Measurements from ENCODE around the gene MAPK14. TPM values are rescaled to one million over a fixed set of nuclear protein-coding genes. Genes with fewer than 3 reads are reported as not detected.

The MAPK14 gene
- total and polyA plus RNA-seq, 2 of the 4 experiments (the other 2 are of a cell fraction): 28.4 to 74.4 TPM

DNA sequence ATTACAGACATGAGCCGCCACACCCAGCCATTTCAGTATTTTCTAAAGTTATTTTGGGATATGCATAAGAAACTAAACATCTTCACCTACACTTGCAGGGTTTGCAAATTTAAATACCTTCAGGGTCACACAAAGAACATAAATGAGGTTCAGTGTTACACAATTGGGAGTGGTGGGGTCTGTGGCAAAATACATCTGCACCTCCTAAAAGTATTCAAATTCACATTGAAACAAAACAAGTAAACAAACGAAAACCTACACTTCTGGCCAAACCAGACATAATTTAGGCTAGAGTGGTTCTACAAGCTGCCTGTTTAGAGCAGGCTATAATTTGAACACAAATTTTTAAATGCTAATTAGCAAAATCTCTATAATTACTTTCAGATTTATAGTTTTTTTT lies 34.6 kb downstream of the MAPK14 start:
- Histone ChIP-seq H3K27ac (ENCODE audit: insufficient read depth, low read length) (no peak overlapping the region), H4K20me1 (ENCODE audit: insufficient read depth, low read length) (peaks cover 46% of the 10 kb centered on the region), H4K91ac (ENCODE audit: insufficient read depth, low read depth, low read length) (no peak overlapping the region), H2AFZ (replicated peaks; ENCODE audit: low read length, poor library complexity) (no peak overlapping the region), H3K4me1 (ENCODE audit: control insufficient read depth, insufficient read depth, low read length) (peaks cover 9% of the 10 kb centered on the region), H4K8ac (ENCODE audit: low read depth in 2 of 2, low read length in 2 of 2) (no peak overlapping the region), H3K56ac (ENCODE audit: extremely low read depth, insufficient read depth, low read length) (no peak overlapping the region), H3K27me3 (ENCODE audit: control insufficient read depth, insufficient read depth, low read length) (no peaks in the 10 kb centered on the region), H3K36me3 (ENCODE audit: control insufficient read depth, insufficient read depth, low read length) (peaks cover 8% of the 10 kb centered on the region), H2BK5ac (ENCODE audit: low read depth, low read length, poor library complexity, severe bottlenecking) (no peak overlapping the region), H2BK120ac (ENCODE audit: low read depth, low read length) (no peak overlapping the region), H3K79me1 (ENCODE audit: low read depth in 1 of 2, low read length in 2 of 2) (peaks cover 35 to 78% of the 10 kb centered on the region in 2 experiments), H3K4ac (ENCODE audit: low read depth, low read length) (no peak overlapping the region), H3K4me2 (ENCODE audit: low read depth, low read length) (no peak overlapping the region), H3K18ac (ENCODE audit: low read depth, low read length) (no peak overlapping the region), H2AK9ac (replicated peaks; ENCODE audit: low read depth, low read length, poor library complexity) (no peak overlapping the region), H3K4me3 (ENCODE audit: insufficient read depth, low read depth, low read length) (no peak overlapping the region), H4K5ac (ENCODE audit: low read depth, low read length) (no peak overlapping the region), H3K23ac (ENCODE audit: low read depth, low read length) (no peak overlapping the region), H3K9me1 (ENCODE audit: insufficient read depth, low read length) (peaks cover 4% of the 10 kb centered on the region; the same call in 1 of the 2 replicates), H3K14ac (replicated peaks; ENCODE audit: low read depth, low read length) (no peak overlapping the region), H2AK5ac (ENCODE audit: low read depth, low read length) (no peak overlapping the region), H3K9ac (ENCODE audit: low read depth, low read length) (no peak overlapping the region), H3K9me3 (ENCODE audit: control insufficient read depth, insufficient read depth, low read length) (no peaks in the 10 kb centered on the region), H2BK15ac (ENCODE audit: low read depth, low read length) (no peak overlapping the region), H2BK20ac (ENCODE audit: low read depth, low read length) (no peak overlapping the region)
- TF ChIP-seq MAZ (IDR thresholded peaks at IDR 0.05; ENCODE audit: borderline replicate concordance, low read depth, low read length) (no peak), RCOR1 (IDR thresholded peaks at IDR 0.05; ENCODE audit: insufficient replicate concordance, low read length) (no peak), NFE2L2 (IDR thresholded peaks at IDR 0.05; ENCODE audit: low read depth, low read length) (no peak), SMC3 (IDR thresholded peaks at IDR 0.05; ENCODE audit: low read depth, low read length) (no peak), MXI1 (IDR thresholded peaks at IDR 0.05; ENCODE audit: borderline replicate concordance, low read depth, low read length) (no peak), RFX5 (IDR thresholded peaks at IDR 0.05; ENCODE audit: low read depth, low read length) (no peak), RAD21 (IDR thresholded peaks at IDR 0.05; ENCODE audit: low read length) (no peak)
- TF ChIP-seq, protein P1, sequence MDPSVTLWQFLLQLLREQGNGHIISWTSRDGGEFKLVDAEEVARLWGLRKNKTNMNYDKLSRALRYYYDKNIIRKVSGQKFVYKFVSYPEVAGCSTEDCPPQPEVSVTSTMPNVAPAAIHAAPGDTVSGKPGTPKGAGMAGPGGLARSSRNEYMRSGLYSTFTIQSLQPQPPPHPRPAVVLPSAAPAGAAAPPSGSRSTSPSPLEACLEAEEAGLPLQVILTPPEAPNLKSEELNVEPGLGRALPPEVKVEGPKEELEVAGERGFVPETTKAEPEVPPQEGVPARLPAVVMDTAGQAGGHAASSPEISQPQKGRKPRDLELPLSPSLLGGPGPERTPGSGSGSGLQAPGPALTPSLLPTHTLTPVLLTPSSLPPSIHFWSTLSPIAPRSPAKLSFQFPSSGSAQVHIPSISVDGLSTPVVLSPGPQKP (IDR thresholded peaks at IDR 0.05; ENCODE audit: borderline replicate concordance, low read depth, low read length): no peak
- TF ChIP-seq, protein P2, sequence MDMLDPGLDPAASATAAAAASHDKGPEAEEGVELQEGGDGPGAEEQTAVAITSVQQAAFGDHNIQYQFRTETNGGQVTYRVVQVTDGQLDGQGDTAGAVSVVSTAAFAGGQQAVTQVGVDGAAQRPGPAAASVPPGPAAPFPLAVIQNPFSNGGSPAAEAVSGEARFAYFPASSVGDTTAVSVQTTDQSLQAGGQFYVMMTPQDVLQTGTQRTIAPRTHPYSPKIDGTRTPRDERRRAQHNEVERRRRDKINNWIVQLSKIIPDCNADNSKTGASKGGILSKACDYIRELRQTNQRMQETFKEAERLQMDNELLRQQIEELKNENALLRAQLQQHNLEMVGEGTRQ (IDR thresholded peaks at IDR 0.05; ENCODE audit: low read depth, low read length): no peak
- DNase-seq (no peak), ATAC-seq (ENCODE audit: low read depth) (no peak)
- in situ Hi-C loops (cut with MboI; ENCODE audit: low sequenced_read_pairs): no loop called here
- ChIA-PET POLR2A (ENCODE audit: unreplicated experiment) (no interaction called here), CTCF (interaction anchor here (0.6 kb wide), 2 partner anchors 27 to 298 kb away, joined by 3 to 4 read pairs; no protein-coding TSS in a partner anchor)
- no TSS peak for BruUV-seq (replicated peaks)
- dilution Hi-C loops (cut with HindIII; ENCODE audit: low sequenced_read_pairs, unreplicated experiment): no loop called here
- intact Hi-C loops (cut with micrococcal nuclease): no loop called here
- no CpG with 5 or more reads among the region's 2 CpGs for WGBS, 2 experiments (ENCODE audit: extremely low coverage in 2 of 2, insufficient read length in 1 of 2)
